Peyer's patch (tissue), 4 donors: ENCODE results near the gene CR1L. TPM values are rescaled to one million over a fixed set of nuclear protein-coding genes. Genes with fewer than 3 reads are reported as not detected.
"Not testable (repeated sequence)": the region's sequence is repeated elsewhere in the genome, so short reads cannot be mapped to it uniquely, and the experiment has no call there.

Experiments used
- DNase-seq, 3 donors: peaks; one replicate each; pipeline ENCODE4 v3.0.0-alpha.2; 2017 to 2019
- H3K27ac ChIP-seq, 4 donors: fragments of 200-600 bp; sonication (generic); one replicate each; pipeline ENCODE4 v1.5.1; 2016 to 2019
- H3K27me3 ChIP-seq, 2 donors: fragments of 200-600 bp; sonication (generic); one replicate each; pipeline ENCODE4 v1.5.1; 2019
- H3K36me3 ChIP-seq, 3 donors: fragments of 200-600 bp; sonication (generic); one replicate each; pipeline ENCODE4 v1.5.1; 2016 to 2019
- H3K4me1 ChIP-seq, 4 donors: fragments of 200-600 bp; sonication (generic); one replicate each; pipeline ENCODE4 v1.5.1; 2016 to 2019
- H3K4me3 ChIP-seq, 4 donors: fragments of 200-600 bp; sonication (generic); 1 replicate in 3 of 4; 2 replicates in 1 of 4; pipeline ENCODE4 v1.5.1; 2016 to 2019; ENCODE audit warnings: mild to moderate bottlenecking in 1 of 4
- H3K9me3 ChIP-seq, 4 donors: fragments of 200-600 bp; sonication (generic); one replicate each; pipeline ENCODE4 v1.5.1; 2016 to 2019; ENCODE audit warnings: mild to moderate bottlenecking in 1 of 4
- POLR2A ChIP-seq, 2 donors: fragments of 450-650 bp; IDR thresholded peaks; one replicate each; pipeline ENCODE4 v1.5.1; 2017; ENCODE audit warnings: antibody characterized with exemption in 2 of 2, mild to moderate bottlenecking in 2 of 2, moderate library complexity in 2 of 2
- total RNA-seq, 4 donors: library from RNA; depleted of rRNA; stranded (reverse); fragments of >200 nt; gene quantifications; one replicate each; pipeline ENCODE4 v1.1.0, GENCODE V29; 2016
- TF ChIP-seq, protein P1 (sequence below), 6 experiments: fragments of 450-650 bp in 4 of 6; fragments of 200-600 bp in 2 of 6; sonication (generic) in 1 of 6; IDR thresholded peaks; one replicate each; pipeline ENCODE4 v1.5.1; 2017 to 2019; ENCODE audit warnings: antibody characterized with exemption in 6 of 6, mild to moderate bottlenecking in 3 of 6, moderate library complexity in 1 of 6

CR1L gene
- total RNA-seq, 4 donors from 2014 or later = not detected

DNA sequence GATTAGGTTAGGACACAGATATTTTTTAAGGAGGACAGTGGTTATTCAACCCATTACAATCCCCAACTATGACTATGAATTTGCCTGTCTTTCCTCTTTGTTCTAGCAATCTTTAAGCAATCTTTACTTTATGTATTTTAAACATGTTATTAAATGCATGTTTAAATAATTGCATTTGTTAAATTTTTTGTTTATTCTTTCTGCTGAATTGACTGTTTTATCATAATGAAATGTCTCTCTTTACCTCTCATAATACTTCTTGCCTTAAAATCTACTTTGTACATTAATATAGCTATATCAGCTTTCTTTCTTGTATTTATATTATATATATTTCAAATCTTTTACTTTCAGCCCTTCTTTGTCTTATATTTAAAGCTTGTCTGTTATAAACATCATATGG lies 46.1 kb downstream of the CR1L start:
- H3K9me3 ChIP-seq = no peaks in the 10 kb centered on the region
- no peaks in the 10 kb centered on the region for H3K4me1 ChIP-seq
- H3K4me3 ChIP-seq = no peak overlapping the region
- no peak for DNase-seq
- H3K36me3 ChIP-seq = no peaks in the 10 kb centered on the region
- TF ChIP-seq, protein P1, sequence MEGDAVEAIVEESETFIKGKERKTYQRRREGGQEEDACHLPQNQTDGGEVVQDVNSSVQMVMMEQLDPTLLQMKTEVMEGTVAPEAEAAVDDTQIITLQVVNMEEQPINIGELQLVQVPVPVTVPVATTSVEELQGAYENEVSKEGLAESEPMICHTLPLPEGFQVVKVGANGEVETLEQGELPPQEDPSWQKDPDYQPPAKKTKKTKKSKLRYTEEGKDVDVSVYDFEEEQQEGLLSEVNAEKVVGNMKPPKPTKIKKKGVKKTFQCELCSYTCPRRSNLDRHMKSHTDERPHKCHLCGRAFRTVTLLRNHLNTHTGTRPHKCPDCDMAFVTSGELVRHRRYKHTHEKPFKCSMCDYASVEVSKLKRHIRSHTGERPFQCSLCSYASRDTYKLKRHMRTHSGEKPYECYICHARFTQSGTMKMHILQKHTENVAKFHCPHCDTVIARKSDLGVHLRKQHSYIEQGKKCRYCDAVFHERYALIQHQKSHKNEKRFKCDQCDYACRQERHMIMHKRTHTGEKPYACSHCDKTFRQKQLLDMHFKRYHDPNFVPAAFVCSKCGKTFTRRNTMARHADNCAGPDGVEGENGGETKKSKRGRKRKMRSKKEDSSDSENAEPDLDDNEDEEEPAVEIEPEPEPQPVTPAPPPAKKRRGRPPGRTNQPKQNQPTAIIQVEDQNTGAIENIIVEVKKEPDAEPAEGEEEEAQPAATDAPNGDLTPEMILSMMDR (IDR thresholded peaks at IDR 0.05) = no peak
- TF ChIP-seq POLR2A (IDR thresholded peaks at IDR 0.05) = no peak
- H3K27me3 ChIP-seq = no peaks in the 10 kb centered on the region
- no peak overlapping the region for H3K27ac ChIP-seq

DNA sequence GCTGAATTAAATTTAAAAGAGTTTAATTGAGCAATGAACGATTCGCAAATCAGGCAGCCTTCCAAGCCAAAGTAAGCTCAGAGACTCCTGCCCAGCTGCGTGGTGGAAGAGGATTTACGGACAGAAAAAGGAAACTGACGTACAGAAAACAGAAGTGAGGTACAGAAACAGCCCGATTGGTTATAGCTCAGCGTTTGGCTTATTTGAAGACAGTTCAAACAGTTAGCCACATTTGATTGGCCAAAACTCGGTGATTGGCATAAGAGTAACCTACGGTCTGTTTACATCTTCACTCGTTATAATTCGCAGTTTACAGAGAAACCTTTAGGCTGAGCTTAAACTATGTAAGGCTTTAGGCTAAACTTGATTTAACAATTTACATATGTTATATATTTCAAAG lies 46.9 kb downstream of the CR1L start:
- no peak overlapping the region for H3K27ac ChIP-seq
- no peak for DNase-seq
- no peaks in the 10 kb centered on the region for H3K4me1 ChIP-seq
- H3K4me3 ChIP-seq = no peak overlapping the region
- TF ChIP-seq, protein P1 (IDR thresholded peaks at IDR 0.05) = no peak
- TF ChIP-seq POLR2A (IDR thresholded peaks at IDR 0.05) = no peak
- H3K27me3 ChIP-seq = no peaks in the 10 kb centered on the region
- H3K36me3 ChIP-seq = no peaks in the 10 kb centered on the region
- no peaks in the 10 kb centered on the region for H3K9me3 ChIP-seq

DNA sequence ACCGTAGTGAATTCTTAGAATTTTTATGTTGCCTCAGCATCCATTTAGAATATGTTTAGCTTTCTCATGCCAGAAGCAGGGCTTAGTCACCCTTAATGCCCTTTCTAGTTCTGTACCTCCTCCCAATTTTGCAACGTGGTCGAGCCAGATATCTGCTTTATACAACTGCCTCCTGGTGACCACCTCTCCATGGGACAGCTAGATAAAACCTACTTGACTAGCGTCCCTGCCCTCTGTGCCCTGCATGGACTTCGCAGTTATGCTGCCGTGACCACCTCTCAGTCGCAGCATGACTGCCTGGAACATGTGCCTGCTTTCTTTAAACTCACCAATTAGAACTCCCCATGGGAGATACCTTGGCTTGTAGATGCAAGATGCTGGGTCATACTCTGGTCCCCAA lies 47.4 kb downstream of the CR1L start:
- not testable (repeated sequence) for H3K27ac ChIP-seq

DNA sequence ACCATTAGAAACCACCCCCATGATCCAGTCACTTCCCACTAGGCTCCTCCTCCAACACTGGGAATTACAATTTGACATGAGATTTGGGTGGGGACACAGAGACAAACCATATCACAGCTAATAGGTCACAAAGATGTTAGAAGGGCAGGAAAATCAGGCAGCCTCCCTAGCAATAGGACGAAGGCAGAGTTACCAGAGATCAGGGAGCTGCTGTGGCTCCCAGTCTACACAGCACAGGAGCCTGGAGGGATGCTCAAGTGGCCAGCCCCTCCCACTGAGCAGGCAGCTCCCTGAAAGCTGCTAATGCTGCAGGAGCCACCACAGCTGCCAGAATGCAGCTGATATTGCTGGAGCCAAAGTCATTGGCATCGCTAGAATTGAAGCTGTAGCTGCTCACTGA lies 51.0 kb downstream of the CR1L start:
- no peaks in the 10 kb centered on the region for H3K9me3 ChIP-seq
- H3K27me3 ChIP-seq = no peaks in the 10 kb centered on the region
- H3K4me3 ChIP-seq = no peak overlapping the region
- no peak for DNase-seq
- no peak overlapping the region for H3K27ac ChIP-seq
- no peaks in the 10 kb centered on the region for H3K4me1 ChIP-seq
- H3K36me3 ChIP-seq = no peaks in the 10 kb centered on the region
- TF ChIP-seq POLR2A (IDR thresholded peaks at IDR 0.05) = no peak
- TF ChIP-seq, protein P1 (IDR thresholded peaks at IDR 0.05) = no peak

More for the DNA sequence above, 47.4 kb downstream of the CR1L start:
- not testable (repeated sequence) for H3K27me3 ChIP-seq, H3K36me3 ChIP-seq, DNase-seq, H3K4me3 ChIP-seq, H3K9me3 ChIP-seq, H3K4me1 ChIP-seq

DNA sequence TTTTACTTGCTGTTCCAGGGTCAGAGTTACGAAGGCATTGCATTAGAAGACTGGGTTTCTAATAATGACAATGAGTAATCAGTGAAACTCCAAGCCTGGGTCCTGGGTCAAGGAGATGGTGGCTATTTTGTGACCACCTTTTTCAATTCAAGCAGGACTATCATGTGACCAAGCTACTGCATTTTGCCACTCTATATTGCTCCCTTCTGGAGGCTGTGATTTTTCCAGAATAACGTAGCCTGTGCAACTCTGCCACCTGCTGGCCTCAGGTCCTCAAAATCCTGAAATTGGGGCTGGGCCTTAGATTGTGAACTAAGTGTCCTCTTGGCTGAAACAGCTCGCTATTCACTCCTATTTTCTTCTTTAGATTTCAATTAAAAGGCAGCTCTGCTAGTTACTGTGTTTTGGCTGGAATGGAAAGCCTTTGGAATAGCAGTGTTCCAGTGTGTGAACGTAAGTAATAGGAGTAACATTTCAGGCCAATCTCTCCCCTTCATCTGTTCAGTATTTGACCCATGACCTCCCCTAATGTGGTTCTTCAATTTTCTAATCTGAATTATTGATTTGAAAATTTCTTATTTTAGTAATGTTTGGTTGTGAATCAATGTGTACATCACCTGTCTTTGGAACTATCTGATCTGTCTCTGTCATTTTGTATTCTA lies 54.0 kb downstream of the CR1L start:
- Histone ChIP-seq H3K9me3 (no peaks in the 10 kb centered on the region), H3K27ac (no peak overlapping the region), H3K27me3 (no peaks in the 10 kb centered on the region), H3K4me1 (no peaks in the 10 kb centered on the region), H3K36me3 (no peaks in the 10 kb centered on the region), H3K4me3 (no peak overlapping the region)
- DNase-seq = peak; percentile 27 to 70 (median 66)
- TF ChIP-seq, protein P1 (IDR thresholded peaks at IDR 0.05) = peak in 5 of 6 experiments; percentile 30 to 63 (median 58)
- no peak for TF ChIP-seq POLR2A (IDR thresholded peaks at IDR 0.05)

DNA sequence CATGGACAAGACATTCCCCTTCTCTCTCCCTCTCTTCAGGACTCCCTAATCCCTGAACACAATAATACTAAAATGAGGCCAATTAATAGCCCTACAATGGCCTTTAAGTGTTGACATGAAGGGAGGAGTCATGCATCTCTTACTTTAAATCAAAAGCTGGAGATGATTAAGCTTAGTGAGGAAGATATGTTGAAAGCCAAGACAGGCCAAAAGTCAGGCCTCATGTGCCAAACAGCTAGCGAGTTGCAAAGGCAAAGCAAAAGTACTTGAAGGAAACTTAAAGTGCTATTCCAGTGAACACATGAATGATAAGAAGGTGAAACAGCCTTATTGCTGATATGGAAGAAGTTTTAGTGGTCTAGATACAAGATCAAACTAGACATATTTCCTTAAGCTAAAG lies 57.4 kb downstream of the CR1L start:
- TF ChIP-seq POLR2A (IDR thresholded peaks at IDR 0.05) = no peak
- TF ChIP-seq, protein P1 (IDR thresholded peaks at IDR 0.05) = no peak
- no peak overlapping the region for H3K27ac ChIP-seq
- no peaks in the 10 kb centered on the region for H3K36me3 ChIP-seq
- no peaks in the 10 kb centered on the region for H3K4me1 ChIP-seq
- no peak for DNase-seq
- no peak overlapping the region for H3K4me3 ChIP-seq
- H3K9me3 ChIP-seq = no peaks in the 10 kb centered on the region
- H3K27me3 ChIP-seq = no peaks in the 10 kb centered on the region
